Adrenal gland (tissue), 12 donors: ENCODE results near the gene OR11L1. TPM values are rescaled to one million over a fixed set of nuclear protein-coding genes. Genes with fewer than 3 reads are reported as not detected.

Experiments used
- DNase-seq, 7 donors: peaks; one replicate each; pipeline ENCODE4 v3.0.0-alpha.2; 2019 to 2020
- H3K27ac ChIP-seq, 5 donors: fragments of 200-600 bp; sonication (generic) in 4 of 5; 1 replicate in 3 of 5; 2 replicates in 2 of 5; pipeline versions ENCODE4 v1.5.1 to v1.8.0; 2016 to 2020; ENCODE audit warnings: mild to moderate bottlenecking in 1 of 5
- H3K27me3 ChIP-seq: fragments of 200-600 bp; 2 replicates; pipeline ENCODE4 v1.8.0; 2021
- H3K36me3 ChIP-seq, 2 donors: fragments of 200-600 bp; replicated peaks in 1 of 2; 1 replicate in 1 of 2; 2 replicates in 1 of 2; pipeline versions ENCODE4 v1.5.1 to v1.8.0; 2018 to 2022
- H3K4me1 ChIP-seq, 2 donors: fragments of 200-600 bp; replicated peaks in 1 of 2; 1 replicate in 1 of 2; 2 replicates in 1 of 2; pipeline versions ENCODE4 v1.5.1 to v1.8.0; 2018 to 2021
- H3K4me3 ChIP-seq, 4 donors: fragments of 200-600 bp; sonication (generic) in 3 of 4; one replicate each; pipeline ENCODE4 v1.5.1; 2016 to 2018
- H3K9me3 ChIP-seq, 3 donors: fragments of 200-600 bp; sonication (generic) in 1 of 3; replicated peaks in 1 of 3; 1 replicate in 2 of 3; 2 replicates in 1 of 3; pipeline versions ENCODE4 v1.5.1 to v1.8.0; 2016 to 2021
- CTCF ChIP-seq, 6 experiments: fragments of 450-650 bp in 4 of 6; fragments of 200-600 bp in 2 of 6; sonication (generic) in 1 of 6; IDR thresholded peaks; 1 replicate in 5 of 6; 2 replicates in 1 of 6; pipeline versions ENCODE4 v1.5.1 to v1.8.0; 2016 to 2021; ENCODE audit warnings: antibody characterized with exemption in 6 of 6, mild to moderate bottlenecking in 2 of 6, moderate library complexity in 1 of 6
- POLR2A ChIP-seq, 2 donors: fragments of 450-650 bp; IDR thresholded peaks; one replicate each; pipeline ENCODE4 v1.6.1; 2017; ENCODE audit warnings: antibody characterized with exemption in 2 of 2, mild to moderate bottlenecking in 2 of 2, moderate library complexity in 1 of 2
- WGBS, 4 donors: extraction: QIAGEN DNeasy Blood & Tissue Kit in 2 of 4; methylation state at CpG; one replicate each; pipeline versions ENCODE4 v1.1.5 to v1.1.7; 2013 to 2017; 5-methylcytosine and 5-hydroxymethylcytosine counted together
- intact Hi-C, 2 donors: fragments of 100-400 bp; cut with DNase I; formaldehyde crosslinking; loops; one replicate each; pipeline versions ENCODE4 v1.14.1 to v1.15.0; 2022 to 2023
- polyA plus RNA-seq, 3 donors: library from polyadenylated mRNA; stranded (reverse); fragments of 200-250 nt in 2 of 3; fragments of 350-450 nt in 1 of 3; fragmentation: Illumina TruSeq in 1 of 3; extraction: RNeasy Lipid Tissue Mini Kit (QIAGEN cat#74804) in 1 of 3; gene quantifications; one replicate each; pipeline ENCODE4 v1.2.3, GENCODE V29; 2013 to 2014
- total RNA-seq, 9 donors: library from RNA; depleted of rRNA in 4 of 9; stranded (reverse); fragments of >200 nt in 4 of 9; fragments of 120-200 nt in 1 of 9; fragmentation: NEBNext Ultra II Directional in 1 of 9; extraction: Animal tissue kit (Norgen Biotek cat#: 25700) in 1 of 9; gene quantifications; one replicate each; pipeline versions ENCODE4 v1.1.0 to v1.2.4, GENCODE V29; 2013 to 2023
- donor health status: healthy with polysubstance abuse.
- donor health status: Bipolar disorder and iron deficiency.
- donor health status: DM: yes; HTN: yes; CAD: no.
- donor health status: DM: no; HTN: no; CAD: no.
- donor health status: DM: no; HTN: no; CAD: no.
- donor health status: DM: yes; HTN: yes; CAD: no.

Gene OR11L1
- total and polyA plus RNA-seq, 12 donors, result not detected

GRCh38 chr1:247833601-247834000, 8.1 kb downstream of the OR11L1 start:
- Histone ChIP-seq H3K36me3 (no peaks in the 10 kb centered on the region), H3K4me1 (no peaks in the 10 kb centered on the region), H3K27ac (no peak overlapping the region), H3K9me3 (no peaks in the 10 kb centered on the region), H3K27me3 (no peaks in the 10 kb centered on the region), H3K4me3 (no peak overlapping the region)
- 63 to 71% (median 68%) methylated on average over 6 of the region's 6 CpGs for WGBS, 4 donors
- intact Hi-C loops, result no loop called here
- TF ChIP-seq CTCF (IDR thresholded peaks at IDR 0.05) (no peak), POLR2A (IDR thresholded peaks at IDR 0.05) (no peak)
- no peak for DNase-seq

GRCh38 chr1:247829656-247830055, 12.0 kb downstream of the OR11L1 start:
- DNase-seq, result no peak
- no peaks in the 10 kb centered on the region for H3K36me3 ChIP-seq
- intact Hi-C loops, result no loop called here
- WGBS, 4 donors, result 0 to 58% (median 0%) methylated on average over 1 of the region's 1 CpG
- no peaks in the 10 kb centered on the region for H3K9me3 ChIP-seq
- H3K27ac ChIP-seq, result no peak overlapping the region
- H3K4me3 ChIP-seq, result no peak overlapping the region
- no peaks in the 10 kb centered on the region for H3K27me3 ChIP-seq
- H3K4me1 ChIP-seq, result no peaks in the 10 kb centered on the region
- TF ChIP-seq CTCF (IDR thresholded peaks at IDR 0.05), result no peak
- TF ChIP-seq POLR2A (IDR thresholded peaks at IDR 0.05), result no peak

GRCh38 chr1:247825362-247825761, 16.3 kb downstream of the OR11L1 start:
- WGBS, 4 donors, result 81 to 93% (median 83%) methylated on average over 12 to 13 of the region's 13 CpGs
- Histone ChIP-seq H3K9me3 (peaks cover 0 to 9% (median 0%) of the 10 kb centered on the region in 3 donors), H3K36me3 (no peaks in the 10 kb centered on the region), H3K27me3 (no peaks in the 10 kb centered on the region), H3K4me3 (no peak overlapping the region), H3K27ac (no peak overlapping the region), H3K4me1 (no peaks in the 10 kb centered on the region)
- intact Hi-C loops, result no loop called here
- TF ChIP-seq POLR2A (IDR thresholded peaks at IDR 0.05) (no peak), CTCF (IDR thresholded peaks at IDR 0.05) (no peak)
- no peak for DNase-seq

GRCh38 chr1:247824023-247824422, 17.7 kb downstream of the OR11L1 start, which contains the start of gene OR14A16:
TSS of gene OR14A16 (minus strand) at chr1:247824119. CDS start at chr1:247815729, 8,390 bp downstream.
- H3K27ac ChIP-seq, result no peak within 1 kb of the TSS
- WGBS, 4 donors, result 55 to 63% (median 60%) methylated on average over 6 of the region's 6 CpGs

More at GRCh38 chr1:247824023-247824422, 17.7 kb downstream of the OR11L1 start, which contains the start of gene OR14A16:
- Histone ChIP-seq H3K9me3 (peaks cover 0 to 9% (median 0%) of the 10 kb centered on the region in 3 donors), H3K4me1 (no peaks in the 10 kb centered on the region), H3K27me3 (no peaks in the 10 kb centered on the region), H3K36me3 (no peaks in the 10 kb centered on the region), H3K4me3 (no peak within 1 kb of the TSS)
- no peak for DNase-seq
- intact Hi-C loops, result no loop called here
- TF ChIP-seq CTCF (IDR thresholded peaks at IDR 0.05) (no peak), POLR2A (IDR thresholded peaks at IDR 0.05) (no peak)
